HL-60 (cell line): ENCODE results near the gene ITGB2.

Experiments used
- CTCF ChIP-seq: IDR thresholded peaks from one replicate; pipeline ENCODE4 v1.5.1; 2011; ENCODE audit warnings: low read length, control low read depth, inconsistent platforms; ENCODE audit not compliant: insufficient read depth
- GABPA ChIP-seq: IDR thresholded peaks from 2 replicates; pipeline ENCODE4 v1.6.1; 2012; ENCODE audit warnings: low read depth
- POLR2AphosphoS5 ChIP-seq: IDR thresholded peaks from 2 replicates; pipeline ENCODE4 v1.6.1; 2012; ENCODE audit warnings: low read depth
- REST ChIP-seq: IDR thresholded peaks from 2 replicates; pipeline ENCODE4 v1.6.1; 2012; ENCODE audit warnings: low read depth; ENCODE audit not compliant: insufficient replicate concordance
- SPI1 ChIP-seq: IDR thresholded peaks from 2 replicates; pipeline ENCODE4 v1.6.1; 2012; ENCODE audit warnings: low read depth, mild to moderate bottlenecking, borderline replicate concordance

- TF ChIP-seq CTCF (no peak), REST (no peak), GABPA (no peak), POLR2AphosphoS5 (no peak), SPI1 (peak; percentile 47; the same call in 1 of the 2 replicates)
Measured at GRCh38 chr21:44923480-44924084, 2.9 kb upstream of the ITGB2 start.
